ENCODE data around the gene MRRF.

The MRRF gene

GRCh38 chr9:122380293-122380692 lies 115.6 kb downstream of the MRRF start:
- no peak for DNase-seq (ENCODE audit: low read depth)

More at GRCh38 chr9:122380293-122380692, 115.6 kb downstream of the MRRF start:
- TF ChIP-seq, protein P1, sequence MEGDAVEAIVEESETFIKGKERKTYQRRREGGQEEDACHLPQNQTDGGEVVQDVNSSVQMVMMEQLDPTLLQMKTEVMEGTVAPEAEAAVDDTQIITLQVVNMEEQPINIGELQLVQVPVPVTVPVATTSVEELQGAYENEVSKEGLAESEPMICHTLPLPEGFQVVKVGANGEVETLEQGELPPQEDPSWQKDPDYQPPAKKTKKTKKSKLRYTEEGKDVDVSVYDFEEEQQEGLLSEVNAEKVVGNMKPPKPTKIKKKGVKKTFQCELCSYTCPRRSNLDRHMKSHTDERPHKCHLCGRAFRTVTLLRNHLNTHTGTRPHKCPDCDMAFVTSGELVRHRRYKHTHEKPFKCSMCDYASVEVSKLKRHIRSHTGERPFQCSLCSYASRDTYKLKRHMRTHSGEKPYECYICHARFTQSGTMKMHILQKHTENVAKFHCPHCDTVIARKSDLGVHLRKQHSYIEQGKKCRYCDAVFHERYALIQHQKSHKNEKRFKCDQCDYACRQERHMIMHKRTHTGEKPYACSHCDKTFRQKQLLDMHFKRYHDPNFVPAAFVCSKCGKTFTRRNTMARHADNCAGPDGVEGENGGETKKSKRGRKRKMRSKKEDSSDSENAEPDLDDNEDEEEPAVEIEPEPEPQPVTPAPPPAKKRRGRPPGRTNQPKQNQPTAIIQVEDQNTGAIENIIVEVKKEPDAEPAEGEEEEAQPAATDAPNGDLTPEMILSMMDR (IDR thresholded peaks at IDR 0.05; ENCODE audit: insufficient read depth, low read depth, low read length, missing control alignments), result no peak
- H3K4me3 ChIP-seq (ENCODE audit: low read length), result no peak overlapping the region

All from epithelial cell of esophagus (primary cell).